NCI-H82 treated with DMSO at 0.1 percent for 48 hours (cell line): ENCODE measurements around the gene NPLOC4.

ENCODE experiments used
- DNase-seq: peaks from one replicate; lab custom pipeline; 2025; ENCODE audit not compliant: unreplicated experiment; lab: John Stamatoyannopoulos, UW

NPLOC4 gene

GRCh38 chr17:81568416-81568815 lies 68.5 kb downstream of the NPLOC4 start:
- no peak for DNase-seq

GRCh38 chr17:81567191-81567590 lies 69.7 kb downstream of the NPLOC4 start:
- no peak for DNase-seq

- DNase-seq, result no peak
These were observed 70.3 kb downstream of the NPLOC4 start for GRCh38 chr17:81566461-81567126.

GRCh38 chr17:81565231-81565630 lies 71.7 kb downstream of the NPLOC4 start:
- DNase-seq, result no peak

- DNase-seq, result no peak
These were observed 72.1 kb downstream of the NPLOC4 start for GRCh38 chr17:81564778-81565177.

- no peak for DNase-seq
These were observed 72.9 kb downstream of the NPLOC4 start for GRCh38 chr17:81563861-81564586.

- DNase-seq, result no peak
These were observed 75.4 kb downstream of the NPLOC4 start for GRCh38 chr17:81561494-81561885.

- DNase-seq, result no peak
These were observed 77.7 kb downstream of the NPLOC4 start for GRCh38 chr17:81558941-81559806.

GRCh38 chr17:81558115-81558468 lies 78.8 kb downstream of the NPLOC4 start:
- DNase-seq, result no peak

GRCh38 chr17:81557276-81558114 lies 79.4 kb downstream of the NPLOC4 start:
- no peak for DNase-seq

- DNase-seq, result no peak
These were observed 80.0 kb downstream of the NPLOC4 start for GRCh38 chr17:81556863-81557262.

GRCh38 chr17:81556175-81556691 lies 80.7 kb downstream of the NPLOC4 start:
- DNase-seq, result no peak

GRCh38 chr17:81553616-81554181 lies 83.2 kb downstream of the NPLOC4 start:
- peak; percentile 5 for DNase-seq

GRCh38 chr17:81553018-81553615 lies 83.8 kb downstream of the NPLOC4 start:
- peak; percentile 77 for DNase-seq

GRCh38 chr17:81552244-81553017 lies 84.5 kb downstream of the NPLOC4 start, which contains the start of gene FAAP100:
TSS of gene FAAP100 (minus strand) at chr17:81552353. CDS start at chr17:81552330, 23 bp downstream.
- peak; percentile 30 for DNase-seq

GRCh38 chr17:81551458-81552243 lies 85.3 kb downstream of the NPLOC4 start:
- DNase-seq, result no peak

- no peak for DNase-seq
These were observed 86.0 kb downstream of the NPLOC4 start for GRCh38 chr17:81550830-81551457.

- DNase-seq, result no peak
These were observed 86.6 kb downstream of the NPLOC4 start for GRCh38 chr17:81550285-81550684.
